AG08395 (cell line): ENCODE data around the gene GORASP1.

ENCODE experiments used
- DNase-seq: peaks from one replicate; pipeline ENCODE4 v3.0.0; 2012; ENCODE audit warnings: mixed read lengths, low spot score

Gene GORASP1

GRCh38 chr3:39102504-39103323 is 4.7 kb downstream of the GORASP1 start:
- DNase-seq = no peak

GRCh38 chr3:39101022-39101689 is 6.3 kb downstream of the GORASP1 start:
- DNase-seq = peak; percentile 71

- no peak for DNase-seq
Measured at GRCh38 chr3:39100500-39100886, 6.9 kb downstream of the GORASP1 start.

GRCh38 chr3:39099738-39100499 is 7.5 kb downstream of the GORASP1 start:
- no peak for DNase-seq

GRCh38 chr3:39099242-39099641 is 8.2 kb downstream of the GORASP1 start:
- DNase-seq = no peak

GRCh38 chr3:39098473-39099000 is 8.9 kb downstream of the GORASP1 start:
- no peak for DNase-seq

GRCh38 chr3:39097716-39098472 is 9.5 kb downstream of the GORASP1 start:
- peak; percentile 13 for DNase-seq

- DNase-seq = peak; percentile 50
Measured at GRCh38 chr3:39096775-39097174, 10.7 kb downstream of the GORASP1 start.

GRCh38 chr3:39095778-39096177 is 11.6 kb downstream of the GORASP1 start:
- DNase-seq = no peak

GRCh38 chr3:39094851-39095677 is 12.4 kb downstream of the GORASP1 start:
- DNase-seq = no peak

- DNase-seq = no peak
Measured at GRCh38 chr3:39090922-39091321, 16.5 kb downstream of the GORASP1 start.

GRCh38 chr3:39088889-39089288 is 18.5 kb downstream of the GORASP1 start:
- DNase-seq = no peak

- DNase-seq = no peak
Measured at GRCh38 chr3:39088456-39088855, 19.0 kb downstream of the GORASP1 start.

GRCh38 chr3:39086144-39086543 is 21.3 kb downstream of the GORASP1 start:
- DNase-seq = no peak

- DNase-seq = no peak
Measured at GRCh38 chr3:39082666-39083313, 24.6 kb downstream of the GORASP1 start.

GRCh38 chr3:39080026-39080425 is 27.4 kb downstream of the GORASP1 start:
- DNase-seq = no peak

GRCh38 chr3:39079530-39079929 is 27.9 kb downstream of the GORASP1 start:
- DNase-seq = no peak

- no peak for DNase-seq
Measured at GRCh38 chr3:39075910-39076309, 31.5 kb downstream of the GORASP1 start.

GRCh38 chr3:39068556-39068955 is 38.9 kb downstream of the GORASP1 start:
- no peak for DNase-seq

GRCh38 chr3:39067286-39067685 is 40.1 kb downstream of the GORASP1 start:
- peak; percentile 9 for DNase-seq
